Measurements from ENCODE around the gene NDST4. TPM values are rescaled to one million over a fixed set of nuclear protein-coding genes. Genes with fewer than 3 reads are reported as not detected.

The NDST4 gene
- total and polyA plus RNA-seq, 2 of the 13 experiments (the other 11 are each of a cell fraction or from before 2014, with no cell fraction given) = not detected

- FAIRE-seq (no peak), DNase-seq (ENCODE audit: low spot score) (no peak), ATAC-seq (no peak)
- no peaks in the 10 kb centered on the region for H3K79me2 ChIP-seq (ENCODE audit: insufficient read depth, low read length)
- no peaks in the 10 kb centered on the region for H3K9me3 ChIP-seq (ENCODE audit: low read length)
- intact Hi-C loops (cut with micrococcal nuclease; ENCODE audit: unreplicated experiment) = no loop called here
- no peak overlapping the region for H2AFZ ChIP-seq (ENCODE audit: low read length)
- H3K9ac ChIP-seq (ENCODE audit: insufficient read depth, low read depth, low read length) = no peak overlapping the region
- H3K4me2 ChIP-seq (ENCODE audit: low read depth, low read length) = no peak overlapping the region
- in situ Hi-C loops (cut with HindIII; ENCODE audit: extremely low pct_ligation_motif_present, low pct_unique_long_range_greater_than_20kb) = no loop called here
- H3K27ac ChIP-seq (ENCODE audit: extremely low read length, insufficient read depth, low read length) = no peak overlapping the region
- no peak overlapping the region for H3K4me3 ChIP-seq (replicated peaks in 1 of 3; ENCODE audit: insufficient read depth in 1 of 3, low read depth in 2 of 3, low read length in 3 of 3)
- ChIA-PET CTCF (ENCODE audit: low intra/inter-chr PET ratio, low total read pairs) (no interaction called here), POLR2A (no interaction called here)
- no peaks in the 10 kb centered on the region for H4K20me1 ChIP-seq (ENCODE audit: insufficient read depth, low read length)
- BruUV-seq (replicated peaks) = no TSS peak
- TF ChIP-seq LCORL (IDR thresholded peaks at IDR 0.05) (no peak), LCORL (CRISPR knock-in tag; IDR thresholded peaks at IDR 0.05) (no peak), ZBTB3 (CRISPR knock-in tag; IDR thresholded peaks at IDR 0.05; ENCODE audit: borderline replicate concordance, low read depth) (no peak), ZNF747 (CRISPR knock-in tag; IDR thresholded peaks at IDR 0.05; ENCODE audit: borderline replicate concordance) (no peak), MXD3 (CRISPR knock-in tag; IDR thresholded peaks at IDR 0.05) (no peak), PRDM4 (CRISPR knock-in tag; IDR thresholded peaks at IDR 0.05; ENCODE audit: borderline replicate concordance) (no peak), NR1H2 (CRISPR knock-in tag; IDR thresholded peaks at IDR 0.05; ENCODE audit: borderline replicate concordance, low read depth) (no peak), IKZF5 (CRISPR knock-in tag; IDR thresholded peaks at IDR 0.05) (no peak), CREB1 (IDR thresholded peaks at IDR 0.05) (no peak), CREB1 (CRISPR knock-in tag; IDR thresholded peaks at IDR 0.05) (no peak), ZBTB49 (CRISPR knock-in tag; IDR thresholded peaks at IDR 0.05; ENCODE audit: borderline replicate concordance) (no peak)
- H3K27me3 ChIP-seq (ENCODE audit: control insufficient read depth in 1 of 2, insufficient read depth in 2 of 2, low read length in 2 of 2) = no peaks in the 10 kb centered on the region; a peak in 1 of 5 replicates
- 1% methylated on average over 3 of the region's 3 CpGs for whole genome bisulfite sequencing (ENCODE audit: low lambda C conversion rate)
- no peaks in the 10 kb centered on the region for H3K36me3 ChIP-seq (replicated peaks in 1 of 2; ENCODE audit: control insufficient read depth in 1 of 2, insufficient read depth in 2 of 2, low read length in 2 of 2)
- no peaks in the 10 kb centered on the region for H3K4me1 ChIP-seq (ENCODE audit: insufficient read depth, low read length)
These were observed 233.3 kb downstream of the NDST4 start for GRCh38 chr4:114879916-114880669.
